OCI-LY7 (cell line): ENCODE measurements around the gene THUMPD2. TPM values are rescaled to one million over a fixed set of nuclear protein-coding genes. Genes with fewer than 3 reads are reported as not detected.

Experiments used
- Bru-seq: library from RNA; stranded (reverse); fragments of 400-500 nt; gene quantifications from one replicate; lab custom pipeline; 2021; lab: Mats Ljungman, UMichigan
- BruChase-seq, 2 experiments: library from RNA; stranded (reverse); fragments of 400-500 nt; gene quantifications; one replicate each; lab custom pipeline; 2021; lab: Mats Ljungman, UMichigan
- BruUV-seq: library from RNA; stranded (reverse); fragments of 400-500 nt; replicated peaks from 2 replicates; lab custom pipeline; 2021; lab: Mats Ljungman, UMichigan
- CTCF ChIA-PET: fragments of 300-600 bp; sonication (Branson Sonifier 250); formaldehyde crosslinking; loops from one replicate; lab custom pipeline; 2022; ENCODE audit warnings: antibody characterized with exemption; ENCODE audit not compliant: unreplicated experiment; lab: Charles Lee
- POLR2A ChIA-PET: fragments of 300-600 bp; sonication (Branson Sonifier 250); formaldehyde crosslinking; loops from one replicate; lab custom pipeline; 2022; ENCODE audit warnings: antibody characterized with exemption; lab: Charles Lee
- DNase-seq: peaks from one replicate; pipeline ENCODE4 v3.0.0-alpha.2; 2015; ENCODE audit warnings: low spot score
- H2AFZ ChIP-seq: fragments of 200-600 bp; sonication (generic), shearing (Covaris generic); 2 replicates; pipeline ENCODE4 v1.6.1; 2014; ENCODE audit warnings: mild to moderate bottlenecking, antibody characterized with exemption, low read length, moderate library complexity
- H3K27ac ChIP-seq: fragments of 200-600 bp; sonication (generic); 2 replicates; pipeline ENCODE4 v1.5.1; 2014; ENCODE audit warnings: mixed run types, low read depth, mild to moderate bottlenecking, moderate library complexity, low read length, inconsistent platforms; ENCODE audit not compliant: poor library complexity, severe bottlenecking
- H3K36me3 ChIP-seq: fragments of 200-600 bp; sonication (generic); 2 replicates; pipeline ENCODE4 v1.6.1; 2014; ENCODE audit warnings: mild to moderate bottlenecking, antibody characterized with exemption, low read length, moderate library complexity, mixed read lengths; ENCODE audit not compliant: insufficient read depth
- H3K4me1 ChIP-seq: fragments of 200-600 bp; sonication (generic); 2 replicates; pipeline ENCODE4 v1.5.1; 2014; ENCODE audit warnings: mild to moderate bottlenecking, low read length; ENCODE audit not compliant: insufficient read depth, poor library complexity, severe bottlenecking
- H3K4me2 ChIP-seq: fragments of 200-600 bp; sonication (generic); 2 replicates; pipeline ENCODE4 v1.6.1; 2014; ENCODE audit warnings: mild to moderate bottlenecking, low read length
- H3K4me3 ChIP-seq: fragments of 200-600 bp; sonication (generic); 2 replicates; pipeline ENCODE4 v1.5.1; 2014; ENCODE audit warnings: mild to moderate bottlenecking, low read depth, low read length; ENCODE audit not compliant: poor library complexity, severe bottlenecking
- H3K79me2 ChIP-seq: fragments of 200-600 bp; sonication (generic); 2 replicates; pipeline ENCODE4 v1.6.1; 2016; ENCODE audit warnings: low read depth, mild to moderate bottlenecking, low read length, moderate library complexity, mixed read lengths; ENCODE audit not compliant: insufficient read depth
- H3K9me2 ChIP-seq: fragments of 200-600 bp; sonication (generic); 2 replicates; pipeline ENCODE4 v1.6.1; 2016; ENCODE audit warnings: mild to moderate bottlenecking, low read length, mixed read lengths; ENCODE audit not compliant: insufficient read depth
- H3K9me3 ChIP-seq: fragments of 200-600 bp; sonication (generic); 2 replicates; pipeline ENCODE4 v1.6.1; 2014; ENCODE audit warnings: mild to moderate bottlenecking, mixed run types, low read length, mixed read lengths
- H4K20me1 ChIP-seq: fragments of 200-600 bp; sonication (generic); 2 replicates; pipeline ENCODE4 v1.6.1; 2014; ENCODE audit warnings: mild to moderate bottlenecking, antibody characterized with exemption, low read length, moderate library complexity, mixed read lengths; ENCODE audit not compliant: insufficient read depth
- EZH2phosphoT487 ChIP-seq: fragments of 200-600 bp; sonication (generic); IDR thresholded peaks from 2 replicates; pipeline ENCODE4 v1.6.1; 2018; ENCODE audit warnings: low read depth, borderline replicate concordance, mild to moderate bottlenecking, mixed run types, antibody characterized with exemption, low read length, moderate library complexity, mixed read lengths
- intact Hi-C: fragments of 100-400 bp; cut with micrococcal nuclease; formaldehyde crosslinking; loops from one replicate; pipeline ENCODE4 v1.10.0; 2022; ENCODE audit not compliant: unreplicated experiment
- long read RNA-seq: library from polyadenylated mRNA; stranded (forward); transcript quantifications from one replicate; pipeline ENCODE4 v2.0.0, GENCODE V29; 2022
- total RNA-seq, 2 experiments: library from RNA; depleted of rRNA in 1 of 2; stranded (reverse); fragments of >200 nt in 1 of 2; shearing (Covaris generic) in 1 of 2; gene quantifications; 2 replicates each; pipeline ENCODE4 v1.2.3, GENCODE V29; 2014 to 2022
- TF ChIP-seq, protein P1 (sequence below): fragments of 200-600 bp; sonication (generic); conservative IDR thresholded peaks from 2 replicates; pipeline ENCODE4 v1.5.1; 2014; ENCODE audit warnings: mild to moderate bottlenecking, antibody characterized with exemption, low read length, moderate library complexity, mixed read lengths

Gene THUMPD2, protein sequence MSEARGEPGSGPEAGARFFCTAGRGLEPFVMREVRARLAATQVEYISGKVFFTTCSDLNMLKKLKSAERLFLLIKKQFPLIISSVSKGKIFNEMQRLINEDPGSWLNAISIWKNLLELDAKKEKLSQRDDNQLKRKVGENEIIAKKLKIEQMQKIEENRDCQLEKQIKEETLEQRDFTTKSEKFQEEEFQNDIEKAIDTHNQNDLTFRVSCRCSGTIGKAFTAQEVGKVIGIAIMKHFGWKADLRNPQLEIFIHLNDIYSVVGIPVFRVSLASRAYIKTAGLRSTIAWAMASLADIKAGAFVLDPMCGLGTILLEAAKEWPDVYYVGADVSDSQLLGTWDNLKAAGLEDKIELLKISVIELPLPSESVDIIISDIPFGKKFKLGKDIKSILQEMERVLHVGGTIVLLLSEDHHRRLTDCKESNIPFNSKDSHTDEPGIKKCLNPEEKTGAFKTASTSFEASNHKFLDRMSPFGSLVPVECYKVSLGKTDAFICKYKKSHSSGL
- 21.4 and 24.6 TPM in 2 replicates for total RNA-seq (2014; rRNA removed; shearing (Covaris generic))
- total RNA-seq (2022), result 18.3 and 18.4 TPM in 2 replicates
- Bru-seq, nascent RNA, result percentile 92 among the genes with signal in this experiment
- percentile 65 among the genes with signal in this experiment for BruChase-seq, experiment 1, labeled RNA remaining after a 6-hour chase
- BruChase-seq, experiment 2, labeled RNA remaining after a 2-hour chase, result percentile 71 among the genes with signal in this experiment
- long read RNA-seq, transcript THUMPD2-204 (10 exons, 1,970 nt), result major isoform, 14 of 42 reads
- long read RNA-seq, transcript THUMPD2-201 (11 exons, 2,089 nt), result minor isoform, 5 of 42 reads
- long read RNA-seq, partial matches to known transcripts, result 4 of 42 reads
- long read RNA-seq, other reads (novel, unspliced or antisense), result 19 of 42 reads

DNA sequence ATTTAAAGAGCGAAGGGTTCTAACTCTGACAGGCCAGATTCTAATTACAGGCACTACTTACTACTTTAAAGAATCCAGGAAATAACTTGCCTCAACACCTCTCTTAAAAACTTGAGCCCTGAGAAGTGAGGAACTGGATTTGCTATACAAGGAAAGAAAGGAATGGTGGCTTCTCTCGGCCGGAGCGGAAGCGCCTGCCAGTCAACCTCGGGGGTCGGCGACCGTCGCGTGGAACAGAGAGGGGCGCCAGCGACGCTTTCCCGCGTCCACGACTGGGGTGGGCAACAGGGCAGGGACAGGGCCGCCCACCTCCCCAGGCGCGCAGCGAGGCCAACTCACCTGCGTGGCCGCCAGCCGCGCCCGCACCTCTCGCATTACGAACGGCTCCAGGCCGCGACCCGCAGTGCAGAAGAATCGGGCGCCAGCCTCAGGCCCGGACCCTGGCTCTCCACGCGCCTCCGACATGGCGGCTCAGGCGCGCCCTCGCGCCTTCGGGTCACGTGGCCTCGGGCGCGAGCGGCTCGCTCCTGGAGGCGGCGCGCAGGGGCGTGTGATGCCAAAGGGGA is at the start of gene THUMPD2:
THUMPD2 (minus strand) TSS at position 484 of the 566 bp plus-strand sequence; CDS start at position 465, 19 bp downstream.
- peak within 1 kb of the TSS; percentile 94 for H3K4me2 ChIP-seq
- no peaks in the 10 kb centered on the region for H3K9me2 ChIP-seq
- CTCF ChIA-PET, result no interaction called here
- H3K4me1 ChIP-seq, result peaks cover 34% of the 10 kb centered on the region
- H3K9me3 ChIP-seq, result peaks cover 8% of the 10 kb centered on the region; the same call in 1 of the 2 replicates
- POLR2A ChIA-PET, result interaction anchor here (1.0 to 1.4 kb wide), 2 partner anchors 12 to 658 kb away, joined by 3 read pairs; partner anchors contain the start of gene SOS1
- intact Hi-C loops, result no loop called here
- H2AFZ ChIP-seq, result peak within 1 kb of the TSS; percentile 93
- H3K79me2 ChIP-seq, result peaks cover 50% of the 10 kb centered on the region
- DNase-seq, result peak; percentile 87
- no TSS peak for BruUV-seq
- H4K20me1 ChIP-seq, result 0 out of 2 replicates have a peak, but pooled peaks cover 7% of the 10 kb centered on the region
- TF ChIP-seq, protein P1, sequence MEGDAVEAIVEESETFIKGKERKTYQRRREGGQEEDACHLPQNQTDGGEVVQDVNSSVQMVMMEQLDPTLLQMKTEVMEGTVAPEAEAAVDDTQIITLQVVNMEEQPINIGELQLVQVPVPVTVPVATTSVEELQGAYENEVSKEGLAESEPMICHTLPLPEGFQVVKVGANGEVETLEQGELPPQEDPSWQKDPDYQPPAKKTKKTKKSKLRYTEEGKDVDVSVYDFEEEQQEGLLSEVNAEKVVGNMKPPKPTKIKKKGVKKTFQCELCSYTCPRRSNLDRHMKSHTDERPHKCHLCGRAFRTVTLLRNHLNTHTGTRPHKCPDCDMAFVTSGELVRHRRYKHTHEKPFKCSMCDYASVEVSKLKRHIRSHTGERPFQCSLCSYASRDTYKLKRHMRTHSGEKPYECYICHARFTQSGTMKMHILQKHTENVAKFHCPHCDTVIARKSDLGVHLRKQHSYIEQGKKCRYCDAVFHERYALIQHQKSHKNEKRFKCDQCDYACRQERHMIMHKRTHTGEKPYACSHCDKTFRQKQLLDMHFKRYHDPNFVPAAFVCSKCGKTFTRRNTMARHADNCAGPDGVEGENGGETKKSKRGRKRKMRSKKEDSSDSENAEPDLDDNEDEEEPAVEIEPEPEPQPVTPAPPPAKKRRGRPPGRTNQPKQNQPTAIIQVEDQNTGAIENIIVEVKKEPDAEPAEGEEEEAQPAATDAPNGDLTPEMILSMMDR, result no peak
- no peak for TF ChIP-seq EZH2phosphoT487
- H3K36me3 ChIP-seq, result peaks cover 38% of the 10 kb centered on the region
- H3K27ac ChIP-seq, result peak within 1 kb of the TSS; percentile 50
- peak within 1 kb of the TSS; percentile 91 for H3K4me3 ChIP-seq

DNA sequence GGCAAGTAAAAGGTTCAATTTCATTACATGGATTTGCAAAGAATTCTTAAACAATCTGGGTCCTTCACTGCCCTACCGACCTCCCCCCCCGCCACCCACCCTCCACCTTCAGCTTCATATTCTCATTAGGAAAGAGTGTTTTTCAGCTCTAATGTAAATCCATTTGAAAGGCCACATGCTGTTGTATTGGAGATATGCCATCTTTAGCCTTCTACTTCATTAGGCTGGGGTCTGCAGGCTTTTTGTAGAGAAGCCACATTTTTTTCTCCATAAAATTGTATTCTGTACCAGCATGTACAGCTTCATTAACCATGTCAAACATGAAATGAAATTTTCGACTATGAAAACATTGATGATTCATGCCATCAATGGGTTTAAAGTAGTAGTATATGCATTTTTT is 42.8 kb upstream of the THUMPD2 start:
- H3K4me2 ChIP-seq, result no peak overlapping the region
- no peak for DNase-seq
- H3K9me2 ChIP-seq, result no peaks in the 10 kb centered on the region
- TF ChIP-seq, protein P1, result no peak
- no peak for TF ChIP-seq EZH2phosphoT487
- no peak overlapping the region for H2AFZ ChIP-seq
- H3K79me2 ChIP-seq, result no peaks in the 10 kb centered on the region
- POLR2A ChIA-PET, result interaction anchor here (0.7 kb wide), 1 partner anchor 8 kb away, joined by 3 read pairs; no protein-coding TSS in a partner anchor
- intact Hi-C loops, result no loop called here
- BruUV-seq, result no TSS peak
- H3K27ac ChIP-seq, result no peak overlapping the region
- no peaks in the 10 kb centered on the region for H3K9me3 ChIP-seq
- CTCF ChIA-PET, result no interaction called here
- H3K4me1 ChIP-seq, result no peaks in the 10 kb centered on the region
- no peaks in the 10 kb centered on the region for H4K20me1 ChIP-seq
- H3K36me3 ChIP-seq, result no peaks in the 10 kb centered on the region
- no peak overlapping the region for H3K4me3 ChIP-seq
